A549 (cell line): Measurements from ENCODE around the gene CALU.

Source experiments
- BHLHE40 ChIP-seq: IDR thresholded peaks from 2 replicates; pipeline ENCODE4 v1.6.1; 2012; ENCODE audit warnings: low read depth, low read length, inconsistent platforms
- EHMT2 ChIP-seq: fragments of 200-600 bp; sonication (generic); IDR thresholded peaks from 2 replicates; pipeline ENCODE4 v1.6.1; 2016; ENCODE audit warnings: antibody characterized with exemption, low read depth, mild to moderate bottlenecking, moderate library complexity
- FOSB ChIP-seq: fragments of 250-450 bp; sonication (Bioruptor Pico); IDR thresholded peaks from 2 replicates; pipeline ENCODE4 v1.5.0; 2020; ENCODE audit warnings: mild to moderate bottlenecking, moderate library complexity
- JUNB ChIP-seq: fragments of >200 bp; sonication (Bioruptor Twin); formaldehyde crosslinking; IDR thresholded peaks from 2 replicates; pipeline ENCODE4 v1.6.1; 2016
- NPAS2 ChIP-seq: fragments of 250-450 bp; sonication (Bioruptor Pico); IDR thresholded peaks from 2 replicates; pipeline ENCODE4 v1.8.0; 2022; ENCODE audit warnings: mild to moderate bottlenecking, moderate library complexity, borderline replicate concordance
- NR3C1 ChIP-seq: fragments of >200 bp; sonication (Bioruptor Twin); formaldehyde crosslinking; IDR thresholded peaks from 3 replicates; pipeline ENCODE4 v1.6.1; 2017
- POLR2A ChIP-seq: IDR thresholded peaks from 2 replicates; pipeline ENCODE4 v1.6.1; 2012; ENCODE audit warnings: mild to moderate bottlenecking, low read length
- REST ChIP-seq: fragments of 200-600 bp; sonication (generic); IDR thresholded peaks from 2 replicates; pipeline ENCODE4 v1.6.1; 2016; ENCODE audit warnings: antibody characterized with exemption, mild to moderate bottlenecking, moderate library complexity
- SMC3 ChIP-seq: fragments of >200 bp; sonication (Bioruptor Twin); formaldehyde crosslinking; IDR thresholded peaks from 3 replicates; pipeline ENCODE4 v1.6.1; 2018; ENCODE audit warnings: inconsistent platforms
- USF2 ChIP-seq: fragments of 450-650 bp; IDR thresholded peaks from 2 replicates; pipeline ENCODE4 v1.6.1; 2014; ENCODE audit warnings: antibody characterized with exemption
- ZC3H11A ChIP-seq: fragments of 450-650 bp; IDR thresholded peaks from 2 replicates; pipeline ENCODE4 v1.6.1; 2014; ENCODE audit warnings: antibody characterized with exemption, mild to moderate bottlenecking
- TF ChIP-seq, protein P1 (sequence below): fragments of >200 bp; sonication (Bioruptor Twin); formaldehyde crosslinking; IDR thresholded peaks from 3 replicates; pipeline ENCODE4 v1.5.1; 2016
- TF ChIP-seq, protein P2 (sequence below): IDR thresholded peaks from 2 replicates; pipeline ENCODE4 v1.6.1; 2012; ENCODE audit warnings: low read depth, borderline replicate concordance

DNA sequence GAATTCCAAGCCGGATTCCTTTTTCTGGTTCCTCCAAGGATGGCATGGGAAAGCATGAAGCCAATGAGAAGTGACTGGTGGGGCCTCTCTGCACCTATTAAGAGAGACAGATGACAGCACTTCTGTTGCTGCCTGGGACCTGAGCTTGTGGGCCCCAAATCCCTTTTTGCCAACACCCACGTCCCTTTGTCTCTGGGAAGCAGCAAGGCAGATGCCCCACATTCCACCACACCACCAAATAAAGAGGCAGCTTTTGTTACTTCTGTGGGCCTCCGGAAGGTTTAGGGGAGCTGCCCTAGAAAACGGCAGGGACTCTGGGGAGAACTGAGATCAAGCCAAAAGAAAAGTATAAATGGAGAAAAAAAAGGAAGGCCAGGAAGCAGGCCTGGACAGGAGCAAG, 56.0 kb downstream of the CALU start:
- TF ChIP-seq, protein P1, sequence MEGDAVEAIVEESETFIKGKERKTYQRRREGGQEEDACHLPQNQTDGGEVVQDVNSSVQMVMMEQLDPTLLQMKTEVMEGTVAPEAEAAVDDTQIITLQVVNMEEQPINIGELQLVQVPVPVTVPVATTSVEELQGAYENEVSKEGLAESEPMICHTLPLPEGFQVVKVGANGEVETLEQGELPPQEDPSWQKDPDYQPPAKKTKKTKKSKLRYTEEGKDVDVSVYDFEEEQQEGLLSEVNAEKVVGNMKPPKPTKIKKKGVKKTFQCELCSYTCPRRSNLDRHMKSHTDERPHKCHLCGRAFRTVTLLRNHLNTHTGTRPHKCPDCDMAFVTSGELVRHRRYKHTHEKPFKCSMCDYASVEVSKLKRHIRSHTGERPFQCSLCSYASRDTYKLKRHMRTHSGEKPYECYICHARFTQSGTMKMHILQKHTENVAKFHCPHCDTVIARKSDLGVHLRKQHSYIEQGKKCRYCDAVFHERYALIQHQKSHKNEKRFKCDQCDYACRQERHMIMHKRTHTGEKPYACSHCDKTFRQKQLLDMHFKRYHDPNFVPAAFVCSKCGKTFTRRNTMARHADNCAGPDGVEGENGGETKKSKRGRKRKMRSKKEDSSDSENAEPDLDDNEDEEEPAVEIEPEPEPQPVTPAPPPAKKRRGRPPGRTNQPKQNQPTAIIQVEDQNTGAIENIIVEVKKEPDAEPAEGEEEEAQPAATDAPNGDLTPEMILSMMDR: no peak
- TF ChIP-seq REST (no peak), NPAS2 (CRISPR knock-in tag) (no peak), USF2 (no peak), FOSB (CRISPR knock-in tag) (no peak), EHMT2 (no peak), ZC3H11A (no peak), JUNB (no peak), SMC3 (no peak), BHLHE40 (no peak), POLR2A (no peak), NR3C1 (no peak)
- TF ChIP-seq, protein P2, sequence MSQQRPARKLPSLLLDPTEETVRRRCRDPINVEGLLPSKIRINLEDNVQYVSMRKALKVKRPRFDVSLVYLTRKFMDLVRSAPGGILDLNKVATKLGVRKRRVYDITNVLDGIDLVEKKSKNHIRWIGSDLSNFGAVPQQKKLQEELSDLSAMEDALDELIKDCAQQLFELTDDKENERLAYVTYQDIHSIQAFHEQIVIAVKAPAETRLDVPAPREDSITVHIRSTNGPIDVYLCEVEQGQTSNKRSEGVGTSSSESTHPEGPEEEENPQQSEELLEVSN: no peak
